Colonic mucosa (tissue), 4 donors: Measurements from ENCODE around the gene ATXN1. TPM values are rescaled to one million over a fixed set of nuclear protein-coding genes. Genes with fewer than 3 reads are reported as not detected.
A peak's percentile ranks its signal among the peaks of the same experiment; 100 is the strongest.

Experiments
- DNase-seq: peaks from one replicate; pipeline ENCODE4 v3.0.0-alpha.2; 2020
- H3K27ac ChIP-seq: fragments of 200-600 bp; one replicate; pipeline ENCODE4 v1.8.0; 2021
- H3K27me3 ChIP-seq: fragments of 200-600 bp; one replicate; pipeline ENCODE4 v1.8.0; 2021
- H3K36me3 ChIP-seq: fragments of 200-600 bp; one replicate; pipeline ENCODE4 v1.8.0; 2021
- H3K4me1 ChIP-seq: fragments of 200-600 bp; one replicate; pipeline ENCODE4 v1.8.0; 2021; ENCODE audit warnings: mild to moderate bottlenecking
- H3K4me3 ChIP-seq: fragments of 200-600 bp; one replicate; pipeline ENCODE4 v1.8.0; 2021
- H3K9ac ChIP-seq, 2 donors: one replicate each; pipeline ENCODE4 v1.7.0; 2013; ENCODE audit warnings: control low read depth in 2 of 2, low read depth in 2 of 2, low read length in 2 of 2
- H3K9me3 ChIP-seq: fragments of 200-600 bp; one replicate; pipeline ENCODE4 v1.8.0; 2021
- intact Hi-C: fragments of 100-400 bp; cut with DNase I; formaldehyde crosslinking; loops from one replicate; pipeline ENCODE4 v1.14.1; 2022
- total RNA-seq, 2 donors: library from RNA; stranded (reverse); fragmentation: NEBNext Ultra II Directional in 1 of 2; extraction: Animal tissue kit (Norgen Biotek cat#: 25700) in 1 of 2; gene quantifications; one replicate each; pipeline ENCODE4 v1.2.1, GENCODE V29; 2021
- TF ChIP-seq, protein P1 (sequence below): fragments of 200-600 bp; IDR thresholded peaks from one replicate; pipeline ENCODE4 v1.8.0; 2022; ENCODE audit warnings: antibody characterized with exemption, mild to moderate bottlenecking
- donor health status: healthy.
- donor health status: DM: no; HTN: no; CAD: no.
- donor health status: DM: no; HTN: no; CAD: no.

Gene ATXN1
- total RNA-seq, 2 donors from 2014 or later = 24.5 to 41.9 TPM

DNA sequence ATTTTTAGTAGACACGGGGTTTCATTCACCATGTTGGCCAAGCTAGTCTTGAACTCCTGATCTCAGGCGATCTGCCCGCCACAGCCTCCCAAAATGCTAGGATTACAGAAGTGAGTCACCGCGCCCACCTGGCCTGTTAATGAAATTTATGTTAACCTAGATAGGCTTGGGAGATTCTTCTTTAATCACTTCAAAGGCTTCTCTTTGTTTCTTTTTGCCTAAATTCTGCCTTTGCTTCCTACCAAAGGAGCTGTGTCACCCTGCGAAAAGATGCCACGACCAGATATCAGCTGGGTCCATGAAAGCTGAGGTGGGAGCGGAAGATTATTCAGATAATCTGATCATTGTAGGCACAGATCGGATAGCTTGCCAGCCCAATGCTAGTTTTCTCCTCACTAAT, 447.5 kb downstream of the ATXN1 start:
- Histone ChIP-seq H3K36me3 (no peaks in the 10 kb centered on the region), H3K4me3 (no peak overlapping the region), H3K9ac (no peak overlapping the region), H3K27me3 (no peaks in the 10 kb centered on the region), H3K9me3 (no peaks in the 10 kb centered on the region), H3K4me1 (no peaks in the 10 kb centered on the region), H3K27ac (no peak overlapping the region)
- no peak for DNase-seq
- TF ChIP-seq, protein P1, sequence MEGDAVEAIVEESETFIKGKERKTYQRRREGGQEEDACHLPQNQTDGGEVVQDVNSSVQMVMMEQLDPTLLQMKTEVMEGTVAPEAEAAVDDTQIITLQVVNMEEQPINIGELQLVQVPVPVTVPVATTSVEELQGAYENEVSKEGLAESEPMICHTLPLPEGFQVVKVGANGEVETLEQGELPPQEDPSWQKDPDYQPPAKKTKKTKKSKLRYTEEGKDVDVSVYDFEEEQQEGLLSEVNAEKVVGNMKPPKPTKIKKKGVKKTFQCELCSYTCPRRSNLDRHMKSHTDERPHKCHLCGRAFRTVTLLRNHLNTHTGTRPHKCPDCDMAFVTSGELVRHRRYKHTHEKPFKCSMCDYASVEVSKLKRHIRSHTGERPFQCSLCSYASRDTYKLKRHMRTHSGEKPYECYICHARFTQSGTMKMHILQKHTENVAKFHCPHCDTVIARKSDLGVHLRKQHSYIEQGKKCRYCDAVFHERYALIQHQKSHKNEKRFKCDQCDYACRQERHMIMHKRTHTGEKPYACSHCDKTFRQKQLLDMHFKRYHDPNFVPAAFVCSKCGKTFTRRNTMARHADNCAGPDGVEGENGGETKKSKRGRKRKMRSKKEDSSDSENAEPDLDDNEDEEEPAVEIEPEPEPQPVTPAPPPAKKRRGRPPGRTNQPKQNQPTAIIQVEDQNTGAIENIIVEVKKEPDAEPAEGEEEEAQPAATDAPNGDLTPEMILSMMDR = no peak
- intact Hi-C loops = no loop called here

DNA sequence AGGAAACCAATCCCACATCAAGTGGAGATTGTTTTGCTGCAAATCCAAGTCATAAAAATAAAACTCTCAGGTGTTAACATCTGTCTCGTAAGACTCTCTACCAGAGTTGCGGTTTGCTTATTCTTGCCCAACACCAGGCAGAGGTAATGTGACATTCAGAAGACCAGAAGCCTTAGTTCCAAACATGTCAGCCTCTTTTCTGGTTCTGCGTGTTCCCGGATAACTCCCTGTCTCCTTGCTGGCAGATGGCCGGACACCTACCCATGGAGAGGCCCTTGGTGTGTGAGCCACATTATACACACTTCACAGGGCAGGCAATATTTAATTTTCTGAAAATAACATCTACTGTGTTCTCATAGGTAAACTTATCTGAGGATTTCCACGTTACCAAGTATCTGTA, 449.5 kb downstream of the ATXN1 start:
- TF ChIP-seq, protein P1 = no peak
- no peak overlapping the region for H3K4me3 ChIP-seq
- intact Hi-C loops = no loop called here
- no peaks in the 10 kb centered on the region for H3K4me1 ChIP-seq
- no peak overlapping the region for H3K9ac ChIP-seq
- H3K27ac ChIP-seq = no peak overlapping the region
- H3K9me3 ChIP-seq = no peaks in the 10 kb centered on the region
- no peak for DNase-seq
- no peaks in the 10 kb centered on the region for H3K27me3 ChIP-seq
- no peaks in the 10 kb centered on the region for H3K36me3 ChIP-seq

DNA sequence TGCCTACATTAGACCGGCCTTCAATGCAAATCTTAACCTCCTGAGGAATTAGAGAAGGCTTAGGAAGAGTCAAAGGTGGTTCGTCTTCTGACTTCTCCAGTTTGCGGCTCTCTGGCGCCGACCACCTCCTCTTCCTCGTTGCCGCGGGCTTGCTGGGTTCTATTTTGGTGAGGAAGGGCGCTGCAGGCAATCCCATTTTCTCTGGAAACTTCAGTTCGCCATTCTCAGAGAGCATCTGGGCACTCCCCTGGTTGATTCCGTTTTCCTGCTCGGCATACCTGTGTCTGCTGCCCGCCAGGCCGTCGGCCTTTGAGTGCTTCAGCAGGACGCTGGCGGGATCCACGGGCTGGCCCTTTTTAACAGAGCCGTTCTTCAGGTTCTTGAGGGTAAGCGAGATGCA, 454.9 kb downstream of the ATXN1 start:
- no peaks in the 10 kb centered on the region for H3K36me3 ChIP-seq

DNA sequence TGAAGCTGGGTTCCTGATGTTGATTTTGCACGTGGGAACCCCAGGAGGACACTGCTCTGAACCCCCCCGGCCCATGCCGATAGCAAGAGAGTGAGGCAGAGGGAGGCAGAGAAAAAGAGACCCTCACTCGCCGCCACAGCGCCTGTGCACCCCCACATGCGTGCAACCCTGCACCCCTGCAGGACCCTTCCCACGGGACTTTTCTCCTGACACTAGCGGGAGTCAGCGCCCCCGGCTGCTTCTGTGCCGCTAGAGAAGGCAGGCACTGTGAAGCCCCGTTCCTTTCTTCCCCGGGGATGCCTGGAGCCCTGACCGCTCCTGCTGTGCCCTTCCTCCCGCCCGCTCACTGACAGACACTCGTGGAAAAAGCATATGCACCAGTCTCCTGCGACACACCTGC, 455.5 kb downstream of the ATXN1 start:
- TF ChIP-seq, protein P1 = no peak
- H3K9me3 ChIP-seq = no peaks in the 10 kb centered on the region
- peak overlapping the region in 1 of 2 donors; percentile 1 for H3K9ac ChIP-seq
- no peaks in the 10 kb centered on the region for H3K4me1 ChIP-seq
- no peaks in the 10 kb centered on the region for H3K27me3 ChIP-seq
- H3K4me3 ChIP-seq = no peak overlapping the region
- no peaks in the 10 kb centered on the region for H3K36me3 ChIP-seq
- no peak overlapping the region for H3K27ac ChIP-seq
- intact Hi-C loops = no loop called here
- no peak for DNase-seq

More for the DNA sequence above, 454.9 kb downstream of the ATXN1 start:
- Histone ChIP-seq H3K4me3 (no peak overlapping the region), H3K27ac (no peak overlapping the region), H3K27me3 (no peaks in the 10 kb centered on the region), H3K4me1 (no peaks in the 10 kb centered on the region), H3K9me3 (no peaks in the 10 kb centered on the region), H3K9ac (no peak overlapping the region)
- no peak for DNase-seq
- intact Hi-C loops = no loop called here
- TF ChIP-seq, protein P1 = no peak

DNA sequence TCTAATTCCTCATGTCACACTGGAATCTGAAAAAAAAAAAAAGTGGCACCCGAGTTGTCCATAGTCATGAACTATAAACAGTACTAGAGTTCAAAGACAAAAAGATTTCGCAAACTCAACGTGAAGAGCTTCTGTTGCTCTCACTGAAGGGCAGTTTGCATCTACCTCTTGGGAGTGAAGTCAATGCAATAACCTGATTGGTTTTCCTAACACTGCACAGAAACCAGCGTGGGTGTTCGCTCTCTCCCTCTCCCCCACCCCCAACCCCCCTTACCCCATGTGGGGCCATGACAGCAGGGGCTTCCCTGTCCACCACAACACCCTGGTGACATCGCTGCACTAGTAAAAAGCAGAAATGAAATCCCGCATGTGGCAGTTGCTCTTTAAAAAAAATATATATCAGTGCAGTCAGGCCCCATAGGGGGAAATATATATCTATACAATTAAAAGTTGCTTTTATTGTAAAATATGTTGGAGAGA, 456.0 kb downstream of the ATXN1 start:
- intact Hi-C loops = no loop called here
- Histone ChIP-seq H3K9ac (no peak overlapping the region), H3K9me3 (no peaks in the 10 kb centered on the region), H3K4me1 (no peaks in the 10 kb centered on the region), H3K27ac (no peak overlapping the region), H3K27me3 (no peaks in the 10 kb centered on the region), H3K4me3 (no peak overlapping the region), H3K36me3 (no peaks in the 10 kb centered on the region)
- TF ChIP-seq, protein P1 = no peak
- no peak for DNase-seq
